ENCODE measurements around the gene MICALL2.
"Not testable (repeated sequence)": the region's sequence is repeated elsewhere in the genome, so short reads cannot be mapped to it uniquely, and the experiment has no call there.

The MICALL2 gene

DNA sequence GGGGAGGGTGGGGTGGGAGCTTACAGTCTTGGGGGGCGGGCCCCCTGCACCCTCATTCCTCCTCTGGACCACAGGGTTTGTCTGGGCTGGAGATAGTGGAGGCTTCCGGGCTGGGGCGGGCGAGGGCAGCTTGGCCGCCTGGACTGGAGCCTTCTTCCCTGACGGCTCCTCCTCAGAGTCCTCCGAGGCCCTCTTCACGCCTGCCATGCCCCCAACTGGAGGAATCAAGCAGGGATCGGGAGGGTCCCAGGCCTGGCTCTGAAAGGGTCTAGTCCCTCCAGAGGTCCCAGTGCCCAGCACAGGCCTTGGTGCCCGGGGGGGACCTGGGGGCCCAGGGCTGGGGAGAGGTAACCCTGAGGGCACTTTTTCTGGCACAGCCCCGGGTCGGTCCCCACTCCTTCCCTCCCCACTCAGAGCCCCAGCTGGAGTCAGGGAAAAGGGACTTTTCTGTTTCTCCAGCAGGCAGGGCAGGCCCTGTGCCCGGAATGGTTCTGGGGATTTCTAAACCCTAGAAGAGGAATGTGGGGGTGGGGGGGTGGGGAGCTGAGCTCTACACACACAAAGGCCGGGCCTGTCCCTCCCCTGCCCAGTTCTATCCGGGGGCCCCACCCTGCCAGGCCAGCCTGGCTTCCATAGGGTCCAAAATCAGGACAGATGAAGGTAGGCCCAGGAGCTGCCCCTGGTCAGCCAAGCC is 11.6 kb downstream of the MICALL2 start:
- no peak for DNase-seq (ENCODE audit: low read depth)

GRCh38 chr7:1447112-1447511 is 12.2 kb downstream of the MICALL2 start:
- DNase-seq (ENCODE audit: low read depth), result no peak

DNA sequence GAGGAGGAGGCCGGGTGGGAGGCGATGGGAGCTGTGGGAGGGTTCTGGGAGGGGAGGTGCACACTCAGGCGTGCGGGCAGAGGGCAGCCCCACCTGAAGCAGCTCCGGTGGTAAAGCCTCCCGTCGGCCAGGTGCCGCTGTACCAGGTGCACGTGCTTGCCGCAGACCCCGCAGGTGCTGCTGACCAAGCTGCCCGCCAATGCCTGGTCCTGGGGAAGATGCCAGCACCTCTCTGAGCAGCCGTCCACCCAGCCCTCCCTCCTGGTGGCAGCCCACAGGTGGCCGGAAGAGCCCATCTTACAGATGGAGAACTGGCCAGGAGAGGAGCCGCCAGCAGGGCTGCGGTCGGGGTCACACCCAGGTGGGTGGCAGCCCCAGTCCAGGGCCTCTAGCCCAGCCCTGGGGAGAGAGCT is 12.6 kb downstream of the MICALL2 start:
- DNase-seq (ENCODE audit: low read depth), result no peak

- not testable (repeated sequence) for DNase-seq (ENCODE audit: low read depth)
Measured at GRCh38 chr7:1446026-1446425, 13.2 kb downstream of the MICALL2 start.

GRCh38 chr7:1445341-1445740 is 13.9 kb downstream of the MICALL2 start:
- DNase-seq (ENCODE audit: low read depth), result no peak

- DNase-seq (ENCODE audit: low read depth), result no peak
Measured at GRCh38 chr7:1444925-1445322, 14.3 kb downstream of the MICALL2 start.

DNA sequence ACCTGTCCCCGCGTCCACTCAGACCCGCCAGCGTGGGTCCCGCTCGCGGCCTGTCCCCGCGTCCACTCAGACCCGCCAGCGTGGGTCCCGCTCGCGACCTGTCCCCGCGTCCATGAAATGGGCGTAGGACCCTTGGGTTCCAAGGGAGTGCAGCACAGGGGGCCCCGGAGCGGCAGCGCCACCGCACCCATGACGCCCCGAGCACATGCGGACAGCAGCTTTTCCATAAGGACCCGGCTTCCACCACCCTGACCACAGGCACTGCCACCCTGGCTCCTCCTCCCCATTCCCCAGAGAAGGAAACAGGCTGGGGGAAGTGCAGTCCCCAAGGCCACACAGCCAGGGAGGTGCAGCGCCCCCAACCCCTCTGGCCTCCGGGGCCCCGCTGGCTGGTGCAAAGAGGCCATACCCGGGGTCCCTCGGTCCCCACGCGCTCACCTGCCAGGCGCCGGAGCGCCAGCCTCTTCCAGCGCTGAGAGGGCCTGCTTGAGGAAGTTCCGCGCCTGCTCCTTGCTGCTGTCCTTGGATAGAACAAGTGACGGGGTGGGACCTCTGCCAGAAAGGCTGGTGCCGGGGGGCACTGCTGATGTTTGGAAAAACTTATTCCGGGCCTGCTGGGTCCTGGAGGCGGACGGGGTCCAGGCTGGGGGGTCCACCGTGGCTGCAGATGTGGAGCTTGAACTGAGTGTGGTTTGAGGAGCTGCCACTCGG is 14.9 kb downstream of the MICALL2 start:
- no peak for DNase-seq (ENCODE audit: low read depth)

DNA sequence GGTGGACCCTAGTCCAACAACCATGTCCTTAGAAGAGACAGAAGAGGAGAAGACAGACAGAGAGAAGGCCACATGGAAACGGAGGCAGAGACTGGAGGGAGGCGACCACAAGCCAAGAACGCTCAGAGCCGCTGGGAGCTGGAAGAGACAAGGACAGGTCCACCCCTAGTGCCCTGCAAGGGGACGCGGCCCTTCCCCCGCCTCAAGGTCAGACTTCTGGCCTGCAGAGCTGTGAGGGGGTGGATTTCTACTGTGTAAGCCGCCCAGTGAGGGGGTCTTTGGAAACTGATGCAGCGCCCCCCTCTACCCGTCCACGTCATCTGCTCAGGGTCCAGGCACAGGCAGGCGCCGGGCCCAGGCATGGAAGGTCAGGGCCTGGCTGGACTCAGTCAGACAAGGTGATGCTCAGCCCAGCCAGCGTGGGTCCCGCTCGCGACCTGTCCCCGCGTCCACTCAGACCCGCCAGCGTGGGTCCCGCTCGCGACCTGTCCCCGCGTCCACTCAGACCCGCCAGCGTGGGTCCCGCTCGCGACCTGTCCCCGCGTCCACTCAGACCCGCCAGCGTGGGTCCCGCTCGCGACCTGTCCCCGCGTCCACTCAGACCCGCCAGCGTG is 15.6 kb downstream of the MICALL2 start:
- DNase-seq (ENCODE audit: low read depth), result not testable (repeated sequence)

DNA sequence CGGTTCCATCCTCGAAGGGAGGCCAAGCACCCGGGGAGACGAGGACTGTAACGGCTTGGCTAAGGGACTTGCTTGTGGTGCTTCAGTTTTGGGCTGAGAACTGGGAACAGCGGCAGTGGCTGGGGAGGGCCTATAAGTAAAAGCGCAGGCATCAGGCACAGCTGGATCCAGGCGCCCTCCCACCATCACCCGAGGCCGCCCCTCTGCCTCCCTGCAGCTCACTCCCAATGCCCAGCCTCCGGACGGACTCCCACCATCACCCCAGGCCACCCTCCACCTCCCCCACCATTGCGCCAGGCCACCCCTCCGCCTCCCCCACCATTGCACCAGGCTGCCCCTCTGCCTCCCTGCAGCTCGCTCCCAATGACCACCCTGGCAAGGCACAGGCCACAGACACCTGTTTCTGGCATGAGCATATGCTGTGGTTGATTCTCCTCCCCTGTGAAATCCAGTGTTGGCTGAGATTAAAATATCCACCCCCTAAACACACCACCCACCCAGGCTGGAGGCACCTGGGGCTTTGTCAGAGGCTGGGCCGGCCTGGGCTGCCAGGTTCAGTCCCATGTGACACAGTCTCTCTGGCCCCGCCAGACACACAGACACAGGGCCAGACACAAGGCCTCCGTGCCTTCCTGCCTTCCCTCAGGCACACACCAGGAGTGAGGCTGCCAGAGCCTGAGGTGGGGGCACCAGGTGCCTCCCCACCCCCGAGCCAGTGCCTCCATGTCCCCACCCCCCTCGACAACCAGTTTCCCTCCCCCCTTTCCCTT is 16.7 kb downstream of the MICALL2 start:
- no peak for DNase-seq (ENCODE audit: low read depth)

- DNase-seq (ENCODE audit: low read depth), result no peak
Measured at GRCh38 chr7:1441615-1442354, 17.5 kb downstream of the MICALL2 start.

GRCh38 chr7:1440620-1441019 is 18.6 kb downstream of the MICALL2 start:
- DNase-seq (ENCODE audit: low read depth), result no peak

DNA sequence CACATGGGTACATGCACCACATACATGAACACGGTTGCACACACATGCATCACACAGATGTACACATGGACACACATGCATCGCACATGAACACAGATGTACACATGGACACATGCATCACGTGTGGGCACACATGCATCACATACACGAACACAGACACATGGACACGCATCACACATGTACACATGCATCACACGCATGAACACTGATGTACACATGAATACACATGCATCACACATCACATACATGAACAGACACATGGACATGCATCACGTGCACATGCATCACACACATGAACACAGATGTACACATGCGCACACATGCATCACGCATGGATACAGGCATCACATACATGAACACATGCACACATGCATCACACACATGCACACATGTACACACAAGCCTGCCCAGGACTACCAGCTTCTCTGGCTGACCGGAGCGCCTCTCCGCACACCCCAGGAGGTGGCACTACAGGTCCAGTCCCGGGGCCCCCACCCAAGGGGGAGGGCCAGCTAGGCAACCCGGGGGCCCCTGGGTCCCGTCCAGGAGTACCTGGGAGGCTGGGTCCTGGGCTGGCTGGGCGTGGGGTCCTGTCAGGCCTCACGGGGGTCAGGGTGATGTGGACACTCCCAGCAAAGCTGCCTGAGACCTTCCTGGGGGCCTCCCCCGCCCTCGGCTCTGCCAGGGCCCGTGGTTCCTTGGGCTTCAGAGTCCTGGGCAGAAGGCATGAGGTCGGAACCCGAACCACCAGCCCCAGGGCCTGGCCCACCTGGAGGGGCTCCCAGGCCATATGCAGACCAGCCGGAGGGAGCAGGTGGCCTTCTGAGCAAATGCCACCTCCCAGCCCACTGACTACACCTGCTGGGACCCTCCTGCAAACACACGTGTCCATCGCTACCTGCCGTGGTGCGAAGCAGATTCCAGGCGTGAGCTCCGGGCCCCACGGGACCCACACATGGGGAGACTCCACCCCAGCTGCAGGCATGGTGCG is 19.6 kb downstream of the MICALL2 start:
- DNase-seq (ENCODE audit: low read depth), result no peak

DNA sequence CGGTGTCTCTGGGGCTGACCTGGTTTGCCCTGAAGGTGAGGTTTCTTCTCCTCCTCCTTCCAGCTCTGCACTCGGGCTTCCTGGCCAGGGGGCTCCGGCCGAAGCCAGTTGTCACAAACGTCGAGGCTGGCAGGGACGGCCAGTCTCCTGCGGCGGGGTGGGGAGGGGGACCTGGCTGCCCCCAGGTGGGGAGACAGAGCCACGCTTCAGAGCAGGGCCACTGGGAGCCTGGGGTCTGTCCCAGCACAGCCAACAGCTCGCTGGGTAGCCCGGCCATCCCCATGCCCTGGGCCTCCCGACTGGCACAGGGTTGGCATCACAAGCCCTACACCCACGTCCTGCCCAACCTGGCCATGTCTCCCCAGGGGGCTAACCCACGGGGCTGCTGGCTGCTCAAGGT is 20.4 kb downstream of the MICALL2 start:
- no peak for DNase-seq (ENCODE audit: low read depth)

DNA sequence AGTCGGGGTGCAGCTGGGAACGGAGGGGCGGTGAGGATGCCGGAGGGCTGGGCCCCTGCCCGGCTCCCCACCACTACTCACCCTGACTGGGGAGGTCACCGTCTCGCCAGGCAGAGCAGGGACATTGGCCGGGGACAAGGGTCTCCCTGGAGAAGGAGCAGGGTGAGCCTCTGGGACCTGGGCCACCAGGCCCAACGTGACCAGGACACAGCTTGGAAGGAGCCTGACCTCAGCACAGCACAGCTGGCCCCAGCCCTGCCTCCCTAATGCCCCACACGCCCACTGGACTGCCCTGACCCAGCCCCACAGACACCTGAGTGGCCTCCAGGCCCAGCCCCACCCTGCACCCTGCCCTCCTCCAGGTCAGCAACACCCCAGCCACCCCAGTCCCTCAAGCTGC is 21.1 kb downstream of the MICALL2 start:
- no peak for DNase-seq (ENCODE audit: low read depth)

GRCh38 chr7:1437155-1437880 is 22.0 kb downstream of the MICALL2 start:
- DNase-seq (ENCODE audit: low read depth), result no peak

- DNase-seq (ENCODE audit: low read depth), result no peak
Measured at GRCh38 chr7:1436608-1437007, 22.7 kb downstream of the MICALL2 start.

- DNase-seq (ENCODE audit: low read depth), result no peak
Measured at GRCh38 chr7:1434891-1435670, 24.2 kb downstream of the MICALL2 start.

DNA sequence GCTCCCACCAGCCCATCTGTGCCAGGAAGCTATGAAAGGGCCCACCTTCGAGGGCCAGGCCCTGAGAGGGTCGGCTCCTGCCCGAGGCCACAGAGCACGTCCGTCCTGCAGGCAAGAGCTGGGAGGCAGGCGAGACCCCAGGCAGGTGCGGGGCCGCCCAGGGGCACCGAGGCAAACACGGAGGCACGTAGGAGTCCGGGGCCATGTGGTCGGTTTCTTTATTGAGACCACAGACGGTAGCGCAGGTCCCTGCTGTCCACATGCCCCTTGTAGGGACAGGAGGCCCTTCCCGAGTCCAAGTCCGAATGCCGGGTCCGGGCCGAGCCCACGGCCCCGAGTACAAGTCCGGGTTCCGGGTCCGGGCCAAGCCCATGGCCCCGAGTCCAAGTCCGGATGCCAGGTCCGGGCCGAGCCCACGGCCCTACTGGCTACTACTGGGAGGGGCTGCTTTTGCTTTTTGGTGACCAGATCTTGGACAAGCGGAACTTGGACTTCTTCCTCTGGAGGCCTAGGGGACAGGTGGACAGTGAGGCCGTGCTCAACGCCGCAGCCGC is 25.0 kb downstream of the MICALL2 start:
- DNase-seq (ENCODE audit: low read depth), result no peak

All from activated T-helper 1 cell treated with Interleukin-2 at 50 U/mL for 16 hours (primary cell).